NCI-H748 (cell line): Measurements from ENCODE around the gene TTC39C.
"Not testable (repeated sequence)": the region's sequence is repeated elsewhere in the genome, so short reads cannot be mapped to it uniquely, and the experiment has no call there.

Experiments used
- DNase-seq: peaks from one replicate; lab custom pipeline; 2025; ENCODE audit not compliant: unreplicated experiment; lab: John Stamatoyannopoulos, UW

The TTC39C gene

GRCh38 chr18:24118750-24119577 is 104.4 kb downstream of the TTC39C start:
- DNase-seq, result peak; percentile 73

DNA sequence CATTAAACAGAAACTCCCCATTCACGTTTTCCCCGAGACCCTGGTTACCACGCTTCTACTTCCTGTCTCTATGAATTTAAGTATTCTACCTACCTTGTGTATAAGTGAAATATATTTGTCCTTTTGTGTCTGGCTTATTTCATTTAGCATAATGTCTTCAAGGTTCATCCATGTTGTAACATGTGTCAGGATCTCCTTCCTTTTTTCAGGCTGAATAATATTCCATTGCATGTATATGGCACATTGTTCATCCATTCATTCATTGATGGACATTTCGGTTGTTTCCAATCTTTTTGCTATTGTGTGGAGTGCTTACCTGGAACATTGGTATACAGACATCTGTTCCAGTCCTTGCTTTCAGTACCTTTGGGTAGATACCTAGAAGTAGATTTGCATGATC is 106.1 kb downstream of the TTC39C start:
- no peak for DNase-seq

DNA sequence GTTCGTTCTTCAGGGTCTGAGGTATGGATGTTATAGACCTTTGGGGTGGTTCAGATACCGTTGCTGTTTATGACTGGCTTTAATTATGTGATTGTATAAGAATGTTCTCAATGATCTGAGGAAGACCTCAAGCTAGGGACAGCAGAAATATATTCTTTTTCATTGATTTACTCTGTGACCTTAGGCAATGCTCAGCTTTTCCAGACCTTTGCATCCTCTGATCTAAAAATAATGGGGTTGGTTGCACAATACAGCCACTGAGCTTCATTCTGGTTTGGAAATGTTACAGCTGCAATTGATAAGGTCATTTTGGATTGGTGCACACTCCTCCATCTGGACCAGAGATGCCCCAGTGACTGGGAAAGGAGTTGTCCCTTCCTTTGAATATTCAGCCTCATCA is 107.1 kb downstream of the TTC39C start:
- DNase-seq, result no peak

GRCh38 chr18:24126155-24126961 is 111.8 kb downstream of the TTC39C start:
- peak; percentile 12 for DNase-seq

DNA sequence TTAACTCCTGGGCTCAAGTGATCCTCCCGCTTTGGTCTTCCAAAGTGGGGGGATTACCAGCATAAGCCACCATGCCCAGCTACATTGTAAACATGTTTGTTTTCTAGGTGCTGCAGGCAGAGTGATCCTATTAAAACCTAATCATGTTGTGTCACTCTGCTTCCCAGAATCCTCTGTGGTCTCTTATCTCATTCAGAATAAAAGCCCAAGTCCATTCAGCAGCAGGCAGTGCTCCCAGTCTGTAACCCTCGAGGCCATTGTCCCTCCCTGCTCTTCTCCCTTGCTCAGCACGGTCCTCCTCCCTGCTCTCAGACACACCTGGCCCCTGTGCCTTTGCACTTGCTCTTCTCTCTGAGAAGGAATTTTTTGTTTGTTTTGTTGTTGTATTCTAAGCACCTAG is 113.2 kb downstream of the TTC39C start:
- peak; percentile 11 for DNase-seq

- no peak for DNase-seq
These were observed 114.1 kb downstream of the TTC39C start for GRCh38 chr18:24128700-24129099.

DNA sequence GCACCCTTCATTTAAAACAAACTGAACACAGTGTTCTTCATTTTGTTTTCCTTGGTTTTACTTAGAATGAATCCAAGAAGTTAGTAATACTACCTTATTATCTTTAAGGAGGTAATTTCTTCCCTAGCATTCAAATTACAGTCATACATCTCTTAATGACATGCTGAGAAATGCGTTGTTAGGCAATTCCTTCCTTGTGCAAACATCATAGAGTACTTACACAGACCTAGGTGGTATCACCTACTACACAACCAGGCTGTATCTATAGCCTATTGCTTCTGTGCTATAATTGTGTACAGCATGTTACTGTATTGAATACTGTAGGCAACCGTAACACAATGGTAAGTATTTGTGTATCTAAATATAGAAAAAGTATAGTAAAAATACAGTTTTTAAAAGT is 115.9 kb downstream of the TTC39C start:
- peak; percentile 14 for DNase-seq

DNA sequence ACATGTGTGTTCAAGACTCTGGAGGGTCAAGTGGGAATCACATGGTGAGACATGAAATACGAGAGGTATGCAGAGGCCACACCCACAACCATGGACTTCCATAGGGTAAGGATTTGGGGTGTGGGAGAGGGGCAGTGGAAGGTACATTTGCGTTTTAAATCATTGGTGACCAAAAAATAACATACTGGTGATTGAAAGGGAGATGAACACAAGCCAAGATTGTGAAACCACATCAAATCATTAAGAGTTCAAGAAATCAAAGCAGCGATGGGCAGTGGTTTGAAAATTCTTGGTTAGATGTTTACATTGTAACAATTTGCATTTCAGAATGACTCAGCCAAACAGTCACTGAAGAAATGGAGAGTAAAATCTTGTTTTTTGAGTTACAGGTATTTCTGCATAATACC is 122.4 kb downstream of the TTC39C start:
- DNase-seq, result peak; percentile 32

DNA sequence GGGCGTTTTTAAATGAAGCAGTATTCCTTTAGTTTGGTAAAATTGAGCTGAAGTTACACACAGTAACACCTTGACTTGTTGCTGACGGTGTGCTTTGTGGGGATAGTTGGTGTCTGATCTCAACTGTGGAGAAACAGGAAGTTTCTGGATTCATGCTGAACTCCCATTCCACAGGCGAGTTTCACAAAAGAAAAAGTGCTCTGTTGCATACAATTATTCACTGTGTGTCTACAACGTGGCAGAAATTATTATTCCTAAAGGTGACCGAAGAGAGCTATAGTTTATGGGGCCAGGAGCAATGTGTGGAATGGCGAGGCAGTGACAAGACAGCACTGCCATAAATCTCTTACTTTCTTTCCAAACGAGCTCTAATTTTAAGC is 123.8 kb downstream of the TTC39C start:
- DNase-seq, result no peak

GRCh38 chr18:24138789-24139616 is 124.4 kb downstream of the TTC39C start, which contains the start of gene CABYR:
TSS of gene CABYR (plus strand) at chr18:24139062. CDS start at chr18:24143115, 4,053 bp downstream.
- DNase-seq, result peak; percentile 95

- DNase-seq, result no peak
These were observed 126.1 kb downstream of the TTC39C start for GRCh38 chr18:24140697-24141096.

DNA sequence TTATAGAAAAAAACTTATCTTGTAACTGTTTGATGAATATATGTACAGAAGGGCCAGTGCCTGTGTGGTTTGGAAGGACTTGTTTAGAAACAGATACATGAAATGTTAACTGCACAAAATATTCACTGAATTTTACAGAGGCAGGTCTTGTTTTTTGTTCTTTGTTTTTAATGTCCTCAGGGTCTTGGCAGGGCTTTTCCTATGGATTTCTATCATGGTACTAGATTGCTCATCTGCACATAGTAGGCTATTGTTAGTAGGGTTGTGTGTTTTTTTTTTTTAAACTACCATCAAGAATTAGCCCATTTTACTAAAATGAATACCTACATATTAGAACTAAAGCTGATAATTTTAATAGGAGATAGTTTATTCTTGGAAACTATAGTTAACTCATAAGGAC is 127.8 kb downstream of the TTC39C start:
- no peak for DNase-seq

- not testable (repeated sequence) for DNase-seq
These were observed 135.0 kb downstream of the TTC39C start for GRCh38 chr18:24149591-24149990.

DNA sequence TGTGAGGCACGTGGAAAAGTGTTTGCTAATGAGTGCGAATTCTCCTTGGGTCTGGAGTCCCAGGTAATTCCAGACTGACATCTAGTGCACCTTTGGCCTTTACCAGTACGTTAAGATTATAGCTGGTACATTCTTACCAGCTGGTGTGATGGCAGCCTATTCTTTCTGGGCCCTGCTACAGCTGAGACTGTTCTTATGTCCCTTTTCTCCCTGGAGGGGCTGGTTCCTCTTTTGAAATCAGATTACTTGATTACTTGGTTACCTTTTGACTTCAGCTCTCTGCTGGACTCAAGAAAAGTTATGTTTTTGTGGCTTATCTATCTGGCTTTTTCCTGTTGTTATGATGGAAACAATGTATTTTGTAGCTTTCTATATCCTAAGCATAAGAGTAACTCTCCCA is 138.8 kb downstream of the TTC39C start:
- DNase-seq, result no peak

DNA sequence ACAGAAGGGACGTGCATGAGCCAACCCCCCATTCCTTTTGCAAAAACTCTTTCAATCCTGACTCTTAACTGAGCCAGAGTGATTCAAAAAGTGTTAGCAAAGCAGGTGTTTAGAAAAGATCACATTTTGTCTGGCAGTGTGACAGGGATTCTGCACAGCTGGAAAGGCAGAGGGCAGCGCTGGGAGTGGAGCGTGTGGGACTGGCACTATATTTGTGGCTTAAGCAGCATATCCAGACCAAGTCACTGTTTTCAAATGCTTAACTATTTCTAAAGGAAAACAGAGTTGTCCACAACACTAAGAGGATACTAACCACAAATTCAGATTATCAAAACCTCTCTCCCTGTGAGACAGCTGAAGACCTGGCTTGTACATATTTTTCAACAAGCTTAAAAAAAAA is 143.3 kb downstream of the TTC39C start:
- DNase-seq, result no peak

GRCh38 chr18:24160086-24160485 is 145.5 kb downstream of the TTC39C start:
- no peak for DNase-seq

- no peak for DNase-seq
These were observed 146.8 kb downstream of the TTC39C start for GRCh38 chr18:24161304-24161703.

DNA sequence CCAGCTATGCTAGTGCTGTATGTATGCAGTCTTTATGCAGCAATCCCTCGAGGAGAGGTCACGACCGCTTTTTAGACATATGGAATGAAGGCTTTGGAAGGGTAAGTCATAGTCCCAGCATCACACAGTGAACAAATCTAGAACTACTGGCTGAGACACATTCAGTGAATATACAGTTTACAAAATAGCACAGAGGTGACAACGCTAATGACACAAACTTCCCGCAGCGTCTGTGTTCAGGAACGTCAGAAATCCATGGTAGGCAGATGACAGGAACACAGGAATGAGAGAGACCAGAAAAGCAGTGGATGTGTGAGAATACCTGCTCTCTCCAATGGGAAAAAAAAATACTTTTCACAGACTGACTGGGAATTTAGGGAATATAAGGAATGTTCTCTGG is 153.9 kb downstream of the TTC39C start:
- DNase-seq, result no peak

DNA sequence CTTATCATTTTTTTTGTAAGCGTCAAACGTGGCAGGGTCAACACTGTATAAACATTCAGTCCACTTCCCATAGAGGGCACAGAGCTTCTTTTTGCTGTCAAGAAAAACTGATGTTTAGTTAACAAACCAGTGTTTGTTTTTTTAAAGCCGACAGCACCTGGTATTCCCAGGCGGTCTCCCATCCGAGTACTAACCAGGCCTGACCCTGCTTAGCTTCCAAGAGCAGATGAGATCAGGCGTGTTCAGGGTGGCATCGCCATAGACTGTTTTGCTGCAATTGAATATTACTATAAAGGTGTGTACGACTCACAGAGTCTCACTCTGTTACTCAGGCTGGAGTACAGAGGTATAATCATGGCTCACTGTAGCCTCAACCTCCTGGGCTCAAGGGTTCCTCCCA is 155.8 kb downstream of the TTC39C start:
- DNase-seq, result peak; percentile 22

- DNase-seq, result no peak
These were observed 159.4 kb downstream of the TTC39C start for GRCh38 chr18:24173997-24174396.

GRCh38 chr18:24176727-24177416 is 162.3 kb downstream of the TTC39C start:
- peak; percentile 68 for DNase-seq
